K562 (cell line): ENCODE results near the gene CDKN1C. TPM values are rescaled to one million over a fixed set of nuclear protein-coding genes. Genes with fewer than 3 reads are reported as not detected.

ENCODE experiments used
- CBFA2T3 ChIP-seq: fragments of 450-650 bp; IDR thresholded peaks from 2 replicates; pipeline ENCODE4 v1.6.1; 2017
- ILF3 ChIP-seq: fragments of 450-650 bp; IDR thresholded peaks from 2 replicates; pipeline ENCODE4 v1.6.1; 2018; ENCODE audit warnings: antibody characterized with exemption, mild to moderate bottlenecking, moderate library complexity, borderline replicate concordance
- PHF20 ChIP-seq: fragments of 450-650 bp; IDR thresholded peaks from 2 replicates; pipeline ENCODE4 v1.6.1; 2018; ENCODE audit not compliant: partially characterized antibody
- PHF21A ChIP-seq: fragments of 450-650 bp; IDR thresholded peaks from 2 replicates; pipeline ENCODE4 v1.6.1; 2017; ENCODE audit warnings: low read depth, borderline replicate concordance
- PYGO2 ChIP-seq: fragments of 450-650 bp; IDR thresholded peaks from 2 replicates; pipeline ENCODE4 v1.6.1; 2016; ENCODE audit warnings: mild to moderate bottlenecking, missing genetic modification characterization, moderate library complexity, missing compliant biosample characterization
- SMAD3 ChIP-seq: fragments of 450-650 bp; formaldehyde crosslinking; conservative IDR thresholded peaks from 2 replicates; pipeline ENCODE4 v1.4.0; 2020; ENCODE audit warnings: mild to moderate bottlenecking
- TEAD1 ChIP-seq, 2 experiments: fragments of 450-650 bp in 1 of 2; sonication (generic) in 1 of 2; formaldehyde crosslinking; IDR thresholded peaks; 2 replicates each; pipeline versions ENCODE4 v1.4.0 to v1.8.0; 2020 to 2022; ENCODE audit warnings: mild to moderate bottlenecking in 2 of 2, missing genetic modification reagents in 1 of 2
- THAP12 ChIP-seq: fragments of 250-450 bp; sonication (Bioruptor Pico); IDR thresholded peaks from 2 replicates; pipeline ENCODE4 v1.9.0; 2021; ENCODE audit warnings: mild to moderate bottlenecking, inconsistent platforms
- ZC3H8 ChIP-seq: fragments of 450-650 bp; IDR thresholded peaks from 2 replicates; pipeline ENCODE4 v1.6.1; 2017
- ZNF124 ChIP-seq: sonication (generic); formaldehyde crosslinking; IDR thresholded peaks from 2 replicates; pipeline ENCODE4 v1.8.1; 2022; ENCODE audit warnings: missing genetic modification reagents
- polyA plus RNA-seq, 8 experiments: library from polyadenylated mRNA; depleted of rRNA in 4 of 8; stranded (reverse) in 5 of 8; unstranded in 3 of 8; fragments of >200 nt; fragmentation: Nextera tagmentation in 2 of 8; fragmentation: Illumina TruSeq in 1 of 8; extraction: Ambion mirVana in 2 of 8; extraction: Trizol in 1 of 8; gene quantifications; 2 replicates each; pipeline versions ENCODE4 v1.2.1 to v1.2.3, GENCODE V29; 2011 to 2014; ENCODE audit warnings: inconsistent platforms in 1 of 8, missing spikeins in 1 of 8
- total RNA-seq, 7 experiments: library from RNA; depleted of rRNA in 6 of 7; stranded (reverse); fragments of >200 nt in 6 of 7; fragmentation: Illumina TruSeq in 2 of 7; extraction: Trizol in 2 of 7; gene quantifications; 2 replicates each; pipeline versions ENCODE4 v1.2.1 to v1.2.3, GENCODE V29; 2011 to 2021; ENCODE audit warnings: low replicate concordance in 1 of 7
- TF ChIP-seq, protein P1 (sequence below): sonication (generic); formaldehyde crosslinking; IDR thresholded peaks from 2 replicates; pipeline ENCODE4 v1.8.0; 2023; ENCODE audit warnings: mild to moderate bottlenecking, missing genetic modification reagents
- TF ChIP-seq, protein P2 (sequence below), 3 experiments: IDR thresholded peaks in 2 of 3; conservative IDR thresholded peaks in 1 of 3; 2 replicates each; pipeline ENCODE4 v1.5.1; 2011 to 2012; ENCODE audit warnings: low read length in 3 of 3, mild to moderate bottlenecking in 3 of 3, control low read depth in 2 of 3, improper control_type of control experiment in 1 of 3, inconsistent platforms in 1 of 3, low read depth in 1 of 3, mixed read lengths in 1 of 3, moderate library complexity in 1 of 3; ENCODE audit not compliant: insufficient read depth in 2 of 3
- TF ChIP-seq, protein P3 (sequence below): fragments of 250-450 bp; sonication (Bioruptor Pico); IDR thresholded peaks from 2 replicates; pipeline ENCODE4 v1.4.0; 2020; ENCODE audit warnings: mild to moderate bottlenecking, moderate library complexity

CDKN1C gene
- total and polyA plus RNA-seq, 9 of the 15 experiments (the other 6 are each of a cell fraction or from before 2014, with no cell fraction given): 2.8 to 21.1 (median 9.3) TPM

DNA sequence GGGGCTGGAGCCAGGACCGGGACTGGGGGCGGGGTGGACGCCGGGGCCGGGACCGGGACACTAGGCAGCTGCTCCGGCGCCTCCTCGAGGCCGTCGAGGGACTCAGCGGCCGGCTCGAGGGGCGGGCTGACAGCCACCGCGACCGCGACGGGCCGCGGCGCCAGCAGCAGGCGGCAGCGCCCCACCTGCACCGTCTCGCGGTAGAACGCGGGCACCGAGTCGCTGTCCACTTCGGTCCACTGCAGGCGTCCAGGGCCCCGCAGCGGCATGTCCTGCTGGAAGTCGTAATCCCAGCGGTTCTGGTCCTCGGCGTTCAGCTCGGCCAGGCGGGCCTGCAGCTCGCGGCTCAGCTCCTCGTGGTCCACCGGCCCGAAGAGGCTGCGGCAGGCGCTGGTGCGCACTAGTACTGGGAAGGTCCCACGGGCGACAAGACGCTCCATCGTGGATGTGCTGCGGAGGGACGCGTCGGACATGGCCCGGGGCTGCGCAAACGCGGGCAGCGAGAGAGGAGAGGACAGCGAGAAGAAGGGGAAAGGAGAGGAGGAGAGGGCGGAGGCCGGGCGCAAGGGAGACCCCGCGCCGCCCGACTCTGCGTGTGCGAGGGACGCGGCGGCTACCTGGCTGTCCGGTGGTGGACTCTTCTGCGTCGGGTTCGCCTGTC is 428 bp downstream of the CDKN1C start (continued):
- TF ChIP-seq, protein P1, sequence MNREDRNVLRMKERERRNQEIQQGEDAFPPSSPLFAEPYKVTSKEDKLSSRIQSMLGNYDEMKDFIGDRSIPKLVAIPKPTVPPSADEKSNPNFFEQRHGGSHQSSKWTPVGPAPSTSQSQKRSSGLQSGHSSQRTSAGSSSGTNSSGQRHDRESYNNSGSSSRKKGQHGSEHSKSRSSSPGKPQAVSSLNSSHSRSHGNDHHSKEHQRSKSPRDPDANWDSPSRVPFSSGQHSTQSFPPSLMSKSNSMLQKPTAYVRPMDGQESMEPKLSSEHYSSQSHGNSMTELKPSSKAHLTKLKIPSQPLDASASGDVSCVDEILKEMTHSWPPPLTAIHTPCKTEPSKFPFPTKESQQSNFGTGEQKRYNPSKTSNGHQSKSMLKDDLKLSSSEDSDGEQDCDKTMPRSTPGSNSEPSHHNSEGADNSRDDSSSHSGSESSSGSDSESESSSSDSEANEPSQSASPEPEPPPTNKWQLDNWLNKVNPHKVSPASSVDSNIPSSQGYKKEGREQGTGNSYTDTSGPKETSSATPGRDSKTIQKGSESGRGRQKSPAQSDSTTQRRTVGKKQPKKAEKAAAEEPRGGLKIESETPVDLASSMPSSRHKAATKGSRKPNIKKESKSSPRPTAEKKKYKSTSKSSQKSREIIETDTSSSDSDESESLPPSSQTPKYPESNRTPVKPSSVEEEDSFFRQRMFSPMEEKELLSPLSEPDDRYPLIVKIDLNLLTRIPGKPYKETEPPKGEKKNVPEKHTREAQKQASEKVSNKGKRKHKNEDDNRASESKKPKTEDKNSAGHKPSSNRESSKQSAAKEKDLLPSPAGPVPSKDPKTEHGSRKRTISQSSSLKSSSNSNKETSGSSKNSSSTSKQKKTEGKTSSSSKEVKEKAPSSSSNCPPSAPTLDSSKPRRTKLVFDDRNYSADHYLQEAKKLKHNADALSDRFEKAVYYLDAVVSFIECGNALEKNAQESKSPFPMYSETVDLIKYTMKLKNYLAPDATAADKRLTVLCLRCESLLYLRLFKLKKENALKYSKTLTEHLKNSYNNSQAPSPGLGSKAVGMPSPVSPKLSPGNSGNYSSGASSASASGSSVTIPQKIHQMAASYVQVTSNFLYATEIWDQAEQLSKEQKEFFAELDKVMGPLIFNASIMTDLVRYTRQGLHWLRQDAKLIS (CRISPR knock-in tag): peak; percentile 93; the same call in 1 of the 2 replicates
- TF ChIP-seq PYGO2 (no peak), TEAD1 (CRISPR knock-in tag; IDR thresholded peaks at IDR 0.05) (peak in 1 of 2 experiments; percentile 62; a peak in 1 of 4 replicates), SMAD3 (no peak), CBFA2T3 (no peak), PHF20 (peak; percentile 21), PHF21A (no peak), ZNF124 (0 out of 2 replicates have a peak, but pooled peaks have one; percentile 59), THAP12 (peak; percentile 38; the same call in 1 of the 2 replicates), ILF3 (no peak), ZC3H8 (no peak)
- TF ChIP-seq, protein P2, sequence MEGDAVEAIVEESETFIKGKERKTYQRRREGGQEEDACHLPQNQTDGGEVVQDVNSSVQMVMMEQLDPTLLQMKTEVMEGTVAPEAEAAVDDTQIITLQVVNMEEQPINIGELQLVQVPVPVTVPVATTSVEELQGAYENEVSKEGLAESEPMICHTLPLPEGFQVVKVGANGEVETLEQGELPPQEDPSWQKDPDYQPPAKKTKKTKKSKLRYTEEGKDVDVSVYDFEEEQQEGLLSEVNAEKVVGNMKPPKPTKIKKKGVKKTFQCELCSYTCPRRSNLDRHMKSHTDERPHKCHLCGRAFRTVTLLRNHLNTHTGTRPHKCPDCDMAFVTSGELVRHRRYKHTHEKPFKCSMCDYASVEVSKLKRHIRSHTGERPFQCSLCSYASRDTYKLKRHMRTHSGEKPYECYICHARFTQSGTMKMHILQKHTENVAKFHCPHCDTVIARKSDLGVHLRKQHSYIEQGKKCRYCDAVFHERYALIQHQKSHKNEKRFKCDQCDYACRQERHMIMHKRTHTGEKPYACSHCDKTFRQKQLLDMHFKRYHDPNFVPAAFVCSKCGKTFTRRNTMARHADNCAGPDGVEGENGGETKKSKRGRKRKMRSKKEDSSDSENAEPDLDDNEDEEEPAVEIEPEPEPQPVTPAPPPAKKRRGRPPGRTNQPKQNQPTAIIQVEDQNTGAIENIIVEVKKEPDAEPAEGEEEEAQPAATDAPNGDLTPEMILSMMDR (IDR thresholded peaks at IDR 0.05 in 2 of 3, conservative IDR thresholded peaks at IDR 0.05 in 1 of 3; ENCODE audit: insufficient read depth in 2 of 3, low read depth in 1 of 3, low read length in 3 of 3): peak; percentile 49 to 85 (median 72); a peak in 4 of 6 replicates
- TF ChIP-seq, protein P3, sequence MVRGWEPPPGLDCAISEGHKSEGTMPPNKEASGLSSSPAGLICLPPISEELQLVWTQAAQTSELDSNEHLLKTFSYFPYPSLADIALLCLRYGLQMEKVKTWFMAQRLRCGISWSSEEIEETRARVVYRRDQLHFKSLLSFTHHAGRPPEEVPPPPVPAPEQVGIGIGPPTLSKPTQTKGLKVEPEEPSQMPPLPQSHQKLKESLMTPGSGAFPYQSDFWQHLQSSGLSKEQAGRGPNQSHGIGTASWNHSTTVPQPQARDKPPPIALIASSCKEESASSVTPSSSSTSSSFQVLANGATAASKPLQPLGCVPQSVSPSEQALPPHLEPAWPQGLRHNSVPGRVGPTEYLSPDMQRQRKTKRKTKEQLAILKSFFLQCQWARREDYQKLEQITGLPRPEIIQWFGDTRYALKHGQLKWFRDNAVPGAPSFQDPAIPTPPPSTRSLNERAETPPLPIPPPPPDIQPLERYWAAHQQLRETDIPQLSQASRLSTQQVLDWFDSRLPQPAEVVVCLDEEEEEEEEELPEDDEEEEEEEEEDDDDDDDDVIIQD (CRISPR knock-in tag): no peak
